ENCODE measurements around the gene SCAMP3. TPM values are rescaled to one million over a fixed set of nuclear protein-coding genes. Genes with fewer than 3 reads are reported as not detected.

Gene SCAMP3
- total and polyA plus RNA-seq, 10 of the 15 experiments (the other 5 are each of a cell fraction or from before 2014, with no cell fraction given) = 17.2 to 133 (median 87.3) TPM

DNA sequence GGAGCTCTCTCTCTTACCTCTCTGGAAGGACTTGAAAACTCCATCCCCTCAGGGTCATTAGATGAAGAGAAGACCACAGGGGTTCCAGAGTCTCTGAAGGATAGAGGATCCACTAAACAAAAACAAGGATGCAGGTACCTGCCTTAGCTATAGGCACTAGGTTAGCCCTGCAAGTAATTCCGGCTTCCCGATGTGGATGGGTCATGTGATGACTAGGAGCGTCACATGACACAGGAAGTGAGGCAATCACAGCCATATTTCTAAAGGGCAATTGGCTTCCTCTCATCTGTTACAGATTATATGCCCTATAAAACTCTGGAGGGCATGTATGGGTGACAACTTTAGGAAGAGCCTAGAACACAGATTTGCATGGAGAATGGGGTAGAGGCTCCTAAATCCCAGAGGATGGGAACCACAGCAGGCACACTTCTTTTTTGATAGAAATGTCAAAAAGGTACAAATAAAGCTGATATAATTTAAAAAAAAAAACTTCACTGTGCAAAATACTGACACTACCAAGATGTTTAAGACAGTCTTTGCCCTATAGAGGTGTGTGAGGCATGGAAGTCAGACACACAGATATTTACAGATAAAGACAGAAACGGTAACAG is 21.0 kb downstream of the SCAMP3 start:
- in situ Hi-C loops (cut with MboI) = no loop called here
- H3K36me3 ChIP-seq (ENCODE audit: control insufficient read depth in 2 of 2, insufficient read depth in 2 of 2, low read length in 1 of 2) = no peaks in the 10 kb centered on the region; a peak in 2 of 4 replicates
- H3K9ac ChIP-seq (ENCODE audit: control insufficient read depth, insufficient read depth, low read length) = peak overlapping the region; percentile 62
- ChIA-PET POLR2A (interaction anchor here (0.6 to 2.2 kb wide), 8 partner anchors 14 to 68 kb away, joined by 3 to 13 read pairs (median 4); partner anchors contain the start of genes ENTREP3, FDPS and KRTCAP2), RAD21 (ENCODE audit: unreplicated experiment) (interaction anchor here (0.7 to 2.1 kb wide), 4 partner anchors 9 to 67 kb away, joined by 3 to 10 read pairs (median 4); partner anchors contain the start of gene FDPS), CTCF (interaction anchor here (0.5 to 5.5 kb wide), 13 partner anchors 10 to 617 kb away, joined by 3 to 28 read pairs (median 4); partner anchors contain the start of genes KRTCAP2, MTX1, THBS3 and TRIM46), SMC1A (ENCODE audit: uncharacterized antibody, unreplicated experiment) (interaction anchor here (0.7 to 1.9 kb wide), 9 partner anchors 10 to 441 kb away, joined by 3 to 7 read pairs (median 4); partner anchors contain the start of gene KRTCAP2)
- intact Hi-C loops (cut with micrococcal nuclease; ENCODE audit: unreplicated experiment) = loop anchor here (5.0 kb wide), 1 partner anchor 34 kb away; the partner anchor contains the start of genes MTX1 and THBS3
- ATAC-seq = peak; percentile 47
- H3K79me2 ChIP-seq (ENCODE audit: control insufficient read depth, insufficient read depth, low read length) = peaks cover 13% of the 10 kb centered on the region
- no peak for FAIRE-seq
- no peaks in the 10 kb centered on the region for H4K20me1 ChIP-seq (ENCODE audit: control insufficient read depth, insufficient read depth)
- DNase-seq (ENCODE audit: low read depth, low spot score) = no peak
- H3K27ac ChIP-seq (ENCODE audit: control insufficient read depth, insufficient read depth) = peak overlapping the region; percentile 47
- BruUV-seq (replicated peaks) = no TSS peak
- no peaks in the 10 kb centered on the region for H3K27me3 ChIP-seq (replicated peaks in 1 of 2; ENCODE audit: control insufficient read depth in 2 of 2, insufficient read depth in 2 of 2, low read length in 1 of 2)
- H3K9me3 ChIP-seq (replicated peaks; ENCODE audit: control insufficient read depth, insufficient read depth, low read length) = no peaks in the 10 kb centered on the region
- WGBS (ENCODE audit: insufficient coverage, insufficient replicate concordance, low lambda C conversion rate, missing lambda C conversion rate) = 2% methylated on average over 4 of the region's 4 CpGs
- peak overlapping the region; percentile 83 for H3K4me2 ChIP-seq (ENCODE audit: control insufficient read depth, insufficient read depth)
- peaks cover 14% of the 10 kb centered on the region for H3K4me1 ChIP-seq (ENCODE audit: control insufficient read depth, insufficient read depth, low read length)
- peak overlapping the region; percentile 88 for H2AFZ ChIP-seq (ENCODE audit: control insufficient read depth, low read depth, low read length)
- peak overlapping the region; percentile 71 for H3K4me3 ChIP-seq
- TF ChIP-seq TBL1XR1 (IDR thresholded peaks at IDR 0.05; ENCODE audit: low read depth, low read length) = peak; percentile 57; the same call in 1 of the 2 replicates
- TF ChIP-seq, protein P1, sequence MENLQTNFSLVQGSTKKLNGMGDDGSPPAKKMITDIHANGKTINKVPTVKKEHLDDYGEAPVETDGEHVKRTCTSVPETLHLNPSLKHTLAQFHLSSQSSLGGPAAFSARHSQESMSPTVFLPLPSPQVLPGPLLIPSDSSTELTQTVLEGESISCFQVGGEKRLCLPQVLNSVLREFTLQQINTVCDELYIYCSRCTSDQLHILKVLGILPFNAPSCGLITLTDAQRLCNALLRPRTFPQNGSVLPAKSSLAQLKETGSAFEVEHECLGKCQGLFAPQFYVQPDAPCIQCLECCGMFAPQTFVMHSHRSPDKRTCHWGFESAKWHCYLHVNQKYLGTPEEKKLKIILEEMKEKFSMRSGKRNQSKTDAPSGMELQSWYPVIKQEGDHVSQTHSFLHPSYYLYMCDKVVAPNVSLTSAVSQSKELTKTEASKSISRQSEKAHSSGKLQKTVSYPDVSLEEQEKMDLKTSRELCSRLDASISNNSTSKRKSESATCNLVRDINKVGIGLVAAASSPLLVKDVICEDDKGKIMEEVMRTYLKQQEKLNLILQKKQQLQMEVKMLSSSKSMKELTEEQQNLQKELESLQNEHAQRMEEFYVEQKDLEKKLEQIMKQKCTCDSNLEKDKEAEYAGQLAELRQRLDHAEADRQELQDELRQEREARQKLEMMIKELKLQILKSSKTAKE (IDR thresholded peaks at IDR 0.05; ENCODE audit: low read depth, poor library complexity, severe bottlenecking) = no peak
- TF ChIP-seq RAD51 (IDR thresholded peaks at IDR 0.05) = peak; percentile 100
- no peak for TF ChIP-seq KDM1A (IDR thresholded peaks at IDR 0.05; ENCODE audit: borderline replicate concordance)
- no peak for TF ChIP-seq NR2F1 (conservative IDR thresholded peaks at IDR 0.05)
- no peak for TF ChIP-seq PAX5 (IDR thresholded peaks at IDR 0.05; ENCODE audit: borderline replicate concordance, low read depth, low read length)
- TF ChIP-seq ASH2L (IDR thresholded peaks at IDR 0.05; ENCODE audit: borderline replicate concordance, low read depth) = no peak
- TF ChIP-seq ZZZ3 (IDR thresholded peaks at IDR 0.05; ENCODE audit: control insufficient read depth, insufficient read length, low read depth) = no peak
- TF ChIP-seq, protein P2, sequence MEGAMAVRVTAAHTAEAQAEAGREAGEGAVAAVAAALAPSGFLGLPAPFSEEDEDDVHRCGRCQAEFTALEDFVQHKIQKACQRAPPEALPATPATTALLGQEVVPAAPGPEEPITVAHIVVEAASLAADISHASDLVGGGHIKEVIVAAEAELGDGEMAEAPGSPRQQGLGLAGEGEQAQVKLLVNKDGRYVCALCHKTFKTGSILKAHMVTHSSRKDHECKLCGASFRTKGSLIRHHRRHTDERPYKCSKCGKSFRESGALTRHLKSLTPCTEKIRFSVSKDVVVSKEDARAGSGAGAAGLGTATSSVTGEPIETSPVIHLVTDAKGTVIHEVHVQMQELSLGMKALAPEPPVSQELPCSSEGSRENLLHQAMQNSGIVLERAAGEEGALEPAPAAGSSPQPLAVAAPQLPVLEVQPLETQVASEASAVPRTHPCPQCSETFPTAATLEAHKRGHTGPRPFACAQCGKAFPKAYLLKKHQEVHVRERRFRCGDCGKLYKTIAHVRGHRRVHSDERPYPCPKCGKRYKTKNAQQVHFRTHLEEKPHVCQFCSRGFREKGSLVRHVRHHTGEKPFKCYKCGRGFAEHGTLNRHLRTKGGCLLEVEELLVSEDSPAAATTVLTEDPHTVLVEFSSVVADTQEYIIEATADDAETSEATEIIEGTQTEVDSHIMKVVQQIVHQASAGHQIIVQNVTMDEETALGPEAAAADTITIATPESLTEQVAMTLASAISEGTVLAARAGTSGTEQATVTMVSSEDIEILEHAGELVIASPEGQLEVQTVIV (IDR thresholded peaks at IDR 0.05; ENCODE audit: borderline replicate concordance, partially characterized antibody) = peak; percentile 35
- no peak for TF ChIP-seq JUNB (IDR thresholded peaks at IDR 0.05)
- TF ChIP-seq, protein P3, sequence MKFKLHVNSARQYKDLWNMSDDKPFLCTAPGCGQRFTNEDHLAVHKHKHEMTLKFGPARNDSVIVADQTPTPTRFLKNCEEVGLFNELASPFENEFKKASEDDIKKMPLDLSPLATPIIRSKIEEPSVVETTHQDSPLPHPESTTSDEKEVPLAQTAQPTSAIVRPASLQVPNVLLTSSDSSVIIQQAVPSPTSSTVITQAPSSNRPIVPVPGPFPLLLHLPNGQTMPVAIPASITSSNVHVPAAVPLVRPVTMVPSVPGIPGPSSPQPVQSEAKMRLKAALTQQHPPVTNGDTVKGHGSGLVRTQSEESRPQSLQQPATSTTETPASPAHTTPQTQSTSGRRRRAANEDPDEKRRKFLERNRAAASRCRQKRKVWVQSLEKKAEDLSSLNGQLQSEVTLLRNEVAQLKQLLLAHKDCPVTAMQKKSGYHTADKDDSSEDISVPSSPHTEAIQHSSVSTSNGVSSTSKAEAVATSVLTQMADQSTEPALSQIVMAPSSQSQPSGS (IDR thresholded peaks at IDR 0.05; ENCODE audit: low read length) = no peak
- TF ChIP-seq, protein P4, sequence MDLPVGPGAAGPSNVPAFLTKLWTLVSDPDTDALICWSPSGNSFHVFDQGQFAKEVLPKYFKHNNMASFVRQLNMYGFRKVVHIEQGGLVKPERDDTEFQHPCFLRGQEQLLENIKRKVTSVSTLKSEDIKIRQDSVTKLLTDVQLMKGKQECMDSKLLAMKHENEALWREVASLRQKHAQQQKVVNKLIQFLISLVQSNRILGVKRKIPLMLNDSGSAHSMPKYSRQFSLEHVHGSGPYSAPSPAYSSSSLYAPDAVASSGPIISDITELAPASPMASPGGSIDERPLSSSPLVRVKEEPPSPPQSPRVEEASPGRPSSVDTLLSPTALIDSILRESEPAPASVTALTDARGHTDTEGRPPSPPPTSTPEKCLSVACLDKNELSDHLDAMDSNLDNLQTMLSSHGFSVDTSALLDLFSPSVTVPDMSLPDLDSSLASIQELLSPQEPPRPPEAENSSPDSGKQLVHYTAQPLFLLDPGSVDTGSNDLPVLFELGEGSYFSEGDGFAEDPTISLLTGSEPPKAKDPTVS (IDR thresholded peaks at IDR 0.05; ENCODE audit: low read depth, low read length) = no peak
- no peak for TF ChIP-seq SMARCA5 (IDR thresholded peaks at IDR 0.05)
- no peak for TF ChIP-seq CBX5 (IDR thresholded peaks at IDR 0.05; ENCODE audit: low read depth)
- no peak for TF ChIP-seq SUZ12 (IDR thresholded peaks at IDR 0.05; ENCODE audit: unreplicated experiment)
- TF ChIP-seq MEF2B (IDR thresholded peaks at IDR 0.05; ENCODE audit: partially characterized antibody, poor library complexity, severe bottlenecking) = no peak
- no peak for TF ChIP-seq DPF2 (IDR thresholded peaks at IDR 0.05)

Measured in GM12878 (cell line).